Thyroid gland (tissue), 4 donors: Measurements from ENCODE around the gene PTPRC. TPM values are rescaled to one million over a fixed set of nuclear protein-coding genes. Genes with fewer than 3 reads are reported as not detected.

Experiments
- DNase-seq, 2 donors: peaks; one replicate each; pipeline ENCODE4 v3.0.0-alpha.2; 2019
- H3K27ac ChIP-seq, 3 donors: fragments of 200-600 bp; sonication (generic); 1 replicate in 2 of 3; 2 replicates in 1 of 3; pipeline ENCODE4 v1.5.1; 2016 to 2019; ENCODE audit warnings: mild to moderate bottlenecking in 1 of 3, moderate library complexity in 1 of 3
- H3K27me3 ChIP-seq: fragments of 200-600 bp; sonication (generic); one replicate; pipeline ENCODE4 v1.5.1; 2019
- H3K36me3 ChIP-seq, 2 donors: fragments of 200-600 bp; sonication (generic); one replicate each; pipeline ENCODE4 v1.5.1; 2016 to 2019
- H3K4me1 ChIP-seq, 2 donors: fragments of 200-600 bp; sonication (generic); one replicate each; pipeline ENCODE4 v1.5.1; 2017 to 2019
- H3K4me3 ChIP-seq, 3 donors: fragments of 200-600 bp; sonication (generic); replicated peaks in 1 of 3; 1 replicate in 2 of 3; 2 replicates in 1 of 3; pipeline ENCODE4 v1.5.1; 2016; ENCODE audit warnings: mild to moderate bottlenecking in 1 of 3
- H3K9me3 ChIP-seq: fragments of 200-600 bp; sonication (generic); one replicate; pipeline ENCODE4 v1.5.1; 2017
- CTCF ChIP-seq, 6 experiments: fragments of 200-600 bp in 3 of 6; fragments of 450-650 bp in 3 of 6; sonication (generic) in 3 of 6; IDR thresholded peaks; one replicate each; pipeline ENCODE4 v1.5.1; 2016 to 2019; ENCODE audit warnings: antibody characterized with exemption in 6 of 6, mild to moderate bottlenecking in 2 of 6, inconsistent platforms in 1 of 6, moderate library complexity in 1 of 6
- POLR2A ChIP-seq, 2 donors: fragments of 450-650 bp; IDR thresholded peaks; one replicate each; pipeline ENCODE4 v1.6.1; 2017; ENCODE audit warnings: antibody characterized with exemption in 2 of 2, mild to moderate bottlenecking in 2 of 2, moderate library complexity in 1 of 2
- WGBS, 2 donors: methylation state at CpG; one replicate each; pipeline ENCODE4 v1.1.5; 2017; 5-methylcytosine and 5-hydroxymethylcytosine counted together
- intact Hi-C: fragments of 100-400 bp; cut with DNase I; formaldehyde crosslinking; loops from one replicate; pipeline ENCODE4 v1.15.1; 2023
- total RNA-seq, 4 donors: library from RNA; depleted of rRNA; stranded (reverse); fragments of >200 nt; gene quantifications; one replicate each; pipeline ENCODE4 v1.2.3, GENCODE V29; 2016

PTPRC gene
- total RNA-seq, 4 donors from 2014 or later = 11.5 to 23.8 (median 16.9) TPM

- no peak for DNase-seq
- TF ChIP-seq POLR2A (IDR thresholded peaks at IDR 0.05) (no peak), CTCF (IDR thresholded peaks at IDR 0.05) (no peak)
- 84% methylated on average over 6 of the region's 6 CpGs for WGBS, 2 donors
- no peaks in the 10 kb centered on the region for H3K9me3 ChIP-seq
- H3K4me1 ChIP-seq = no peaks in the 10 kb centered on the region
- H3K27me3 ChIP-seq = no peaks in the 10 kb centered on the region
- no peaks in the 10 kb centered on the region for H3K36me3 ChIP-seq
- intact Hi-C loops = no loop called here
- no peak overlapping the region for H3K4me3 ChIP-seq
- H3K27ac ChIP-seq = no peak overlapping the region
Measured at GRCh38 chr1:198612471-198613260, 26.2 kb upstream of the PTPRC start.

GRCh38 chr1:198617406-198617805 lies 21.4 kb upstream of the PTPRC start:
- Histone ChIP-seq H3K27ac (no peak overlapping the region), H3K4me1 (no peaks in the 10 kb centered on the region), H3K27me3 (no peaks in the 10 kb centered on the region), H3K4me3 (no peak overlapping the region), H3K9me3 (no peaks in the 10 kb centered on the region), H3K36me3 (no peaks in the 10 kb centered on the region)
- intact Hi-C loops = no loop called here
- DNase-seq = no peak
- no peak for TF ChIP-seq CTCF (IDR thresholded peaks at IDR 0.05)
- TF ChIP-seq POLR2A (IDR thresholded peaks at IDR 0.05) = no peak

- Histone ChIP-seq H3K4me3 (no peak overlapping the region), H3K27ac (no peak overlapping the region), H3K27me3 (no peaks in the 10 kb centered on the region), H3K36me3 (no peaks in the 10 kb centered on the region), H3K9me3 (no peaks in the 10 kb centered on the region), H3K4me1 (no peaks in the 10 kb centered on the region)
- intact Hi-C loops = no loop called here
- WGBS, 2 donors = 85 to 92% methylated on average over 5 of the region's 5 CpGs
- no peak for DNase-seq
- TF ChIP-seq POLR2A (IDR thresholded peaks at IDR 0.05) (no peak), CTCF (IDR thresholded peaks at IDR 0.05) (no peak)
Measured at GRCh38 chr1:198619375-198620140, 19.3 kb upstream of the PTPRC start.

- H3K4me1 ChIP-seq = no peaks in the 10 kb centered on the region
- H3K27ac ChIP-seq = no peak overlapping the region
- 85 to 95% methylated on average over 3 of the region's 3 CpGs for WGBS, 2 donors
- intact Hi-C loops = no loop called here
- H3K4me3 ChIP-seq = no peak overlapping the region
- no peaks in the 10 kb centered on the region for H3K27me3 ChIP-seq
- no peaks in the 10 kb centered on the region for H3K9me3 ChIP-seq
- no peak for TF ChIP-seq POLR2A (IDR thresholded peaks at IDR 0.05)
- no peak for TF ChIP-seq CTCF (IDR thresholded peaks at IDR 0.05)
- no peak for DNase-seq
- no peaks in the 10 kb centered on the region for H3K36me3 ChIP-seq
Measured at GRCh38 chr1:198620218-198620617, 18.6 kb upstream of the PTPRC start.
